Loucy (cell line): Measurements from ENCODE around the gene QPCTL.

Experiments used
- CTCF ChIP-seq: fragments of 200-600 bp; sonication (generic); conservative IDR thresholded peaks from 2 replicates; pipeline ENCODE4 v1.5.1; 2014; ENCODE audit warnings: mild to moderate bottlenecking, antibody characterized with exemption, low read length
- EZH2phosphoT487 ChIP-seq: fragments of 200-600 bp; IDR thresholded peaks from 2 replicates; pipeline ENCODE4 v1.6.1; 2018; ENCODE audit warnings: antibody characterized with exemption, mild to moderate bottlenecking, moderate library complexity, borderline replicate concordance

DNA sequence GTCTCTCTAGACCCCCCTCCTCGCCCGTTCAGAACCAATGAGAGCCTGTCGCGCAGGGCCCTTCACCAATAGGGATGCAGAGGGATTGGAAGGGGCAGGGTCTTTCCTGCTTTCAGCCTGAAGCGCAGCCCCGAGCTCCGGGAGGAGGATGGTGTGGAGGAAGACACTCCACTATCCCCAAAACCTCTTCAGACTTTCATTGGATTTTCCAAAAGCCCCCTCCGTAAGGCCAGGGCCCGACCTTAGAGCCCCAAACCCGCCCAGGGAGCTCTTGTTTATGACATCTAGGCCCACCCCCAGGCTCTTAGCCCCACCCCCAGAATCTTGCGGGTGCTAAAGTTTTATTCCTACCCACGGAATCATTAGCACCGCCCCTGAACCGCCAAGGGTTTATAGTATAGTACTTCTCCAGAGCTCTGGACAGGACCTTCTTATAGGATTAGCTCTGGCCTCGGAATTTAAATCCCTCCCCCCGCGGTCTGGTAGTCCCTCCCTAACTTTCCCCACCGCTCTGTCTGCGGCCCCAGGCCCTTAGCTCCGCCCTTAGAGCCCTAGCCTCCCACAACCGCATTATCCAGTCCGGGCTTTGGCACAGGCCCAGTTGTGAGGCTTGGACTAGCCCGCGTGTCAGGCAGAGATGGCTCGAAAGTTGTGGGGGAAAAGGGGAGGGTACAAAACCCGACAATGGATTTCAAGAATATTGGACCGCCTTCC is 46.7 kb upstream of the QPCTL start:
- no peak for TF ChIP-seq CTCF
- TF ChIP-seq EZH2phosphoT487: no peak
